ENCODE measurements around the gene BABAM2. TPM values are rescaled to one million over a fixed set of nuclear protein-coding genes. Genes with fewer than 3 reads are reported as not detected.

BABAM2 gene
- total and polyA plus RNA-seq, 9 of the 15 experiments (the other 6 are each of a cell fraction or from before 2014, with no cell fraction given) = 10.9 to 37.4 (median 25.6) TPM

DNA sequence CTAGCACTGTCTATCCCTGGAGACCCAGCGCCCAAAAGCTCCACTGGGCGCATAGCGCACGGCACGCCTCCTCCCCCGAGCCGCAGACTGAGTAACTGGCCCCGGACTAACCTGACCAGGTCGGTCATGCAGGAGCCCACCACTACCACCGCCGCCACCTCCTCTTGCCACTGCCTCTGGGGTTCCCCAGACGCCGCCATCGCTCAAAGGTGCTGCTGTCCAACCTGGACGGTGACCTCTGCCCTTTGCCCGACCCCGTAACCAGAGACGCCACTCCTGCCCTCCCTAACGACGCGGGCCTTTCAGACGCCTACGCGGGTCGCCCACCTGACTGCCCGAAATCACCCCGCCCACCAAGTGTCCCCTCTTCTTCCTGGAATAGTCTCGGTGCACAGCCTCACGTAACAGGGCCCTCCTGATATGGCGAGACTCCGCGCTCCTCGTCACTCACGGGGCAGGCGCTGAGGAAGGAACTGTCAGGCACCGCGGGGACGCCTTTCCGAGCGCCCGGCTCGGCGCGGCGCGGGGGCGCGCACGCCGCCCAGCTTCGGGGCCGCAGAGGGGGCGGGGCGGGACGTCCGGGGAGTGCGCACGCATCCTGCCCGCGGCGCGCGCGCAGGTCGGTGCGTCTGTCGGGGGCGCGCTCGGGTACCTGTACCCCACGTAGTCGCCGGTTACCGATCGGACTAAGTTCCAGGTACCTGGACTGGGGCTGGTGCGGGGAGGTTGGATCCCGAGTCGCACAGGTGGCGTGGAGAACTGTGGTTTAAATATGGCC, at the start of gene BABAM2, which contains the start of gene RBKS (continued):
- TF ChIP-seq RB1 (IDR thresholded peaks at IDR 0.05; ENCODE audit: low read depth) (peak; percentile 80), MEF2D (tag; conservative IDR thresholded peaks at IDR 0.05; ENCODE audit: low read depth) (0 out of 2 replicates have a peak, but pooled peaks have one; percentile 15), SMARCB1 (IDR thresholded peaks at IDR 0.05; ENCODE audit: insufficient read length, low read depth) (no peak), CBX1 (IDR thresholded peaks at IDR 0.05; ENCODE audit: low read depth) (no peak; the same call in 1 of the 2 replicates), NFRKB (IDR thresholded peaks at IDR 0.05; ENCODE audit: low read depth) (no peak), ZNF311 (CRISPR knock-in tag; IDR thresholded peaks at IDR 0.05) (no peak), ZNF347 (CRISPR knock-in tag; IDR thresholded peaks at IDR 0.05; ENCODE audit: low read depth) (no peak), NEUROD1 (IDR thresholded peaks at IDR 0.05; ENCODE audit: borderline replicate concordance, low read depth, low read length, partially characterized antibody) (peak; percentile 76), MXI1 (IDR thresholded peaks at IDR 0.05; ENCODE audit: low read depth, low read length) (0 out of 2 replicates have a peak, but pooled peaks have one; percentile 26), MTA1 (IDR thresholded peaks at IDR 0.05; ENCODE audit: borderline replicate concordance) (0 out of 2 replicates have a peak, but pooled peaks have one; percentile 55), SP2 (IDR thresholded peaks at IDR 0.05; ENCODE audit: extremely low read depth, low read depth, low read length, poor library complexity, severe bottlenecking) (no peak), XRCC5 (IDR thresholded peaks at IDR 0.05; ENCODE audit: low read depth, low read length) (peak; percentile 32; the same call in 1 of the 2 replicates), DIDO1 (tag; IDR thresholded peaks at IDR 0.05; ENCODE audit: low read depth) (peak; percentile 60; the same call in 1 of the 2 replicates), ELF2 (CRISPR knock-in tag; IDR thresholded peaks at IDR 0.05) (no peak; the same call in 1 of the 2 replicates), HSF4 (CRISPR knock-in tag; IDR thresholded peaks at IDR 0.05; ENCODE audit: borderline replicate concordance) (no peak), LCOR (CRISPR knock-in tag; IDR thresholded peaks at IDR 0.05) (peak; percentile 85), SRF (CRISPR knock-in tag; IDR thresholded peaks at IDR 0.05) (peak in 1 of 2 experiments; percentile 50; a peak in 1 of 4 replicates), EGR1 (conservative IDR thresholded peaks at IDR 0.05) (peak; percentile 100)
- TF ChIP-seq, protein P1, sequence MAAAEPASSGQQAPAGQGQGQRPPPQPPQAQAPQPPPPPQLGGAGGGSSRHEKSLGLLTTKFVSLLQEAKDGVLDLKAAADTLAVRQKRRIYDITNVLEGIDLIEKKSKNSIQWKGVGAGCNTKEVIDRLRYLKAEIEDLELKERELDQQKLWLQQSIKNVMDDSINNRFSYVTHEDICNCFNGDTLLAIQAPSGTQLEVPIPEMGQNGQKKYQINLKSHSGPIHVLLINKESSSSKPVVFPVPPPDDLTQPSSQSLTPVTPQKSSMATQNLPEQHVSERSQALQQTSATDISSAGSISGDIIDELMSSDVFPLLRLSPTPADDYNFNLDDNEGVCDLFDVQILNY (CRISPR knock-in tag; IDR thresholded peaks at IDR 0.05) = no peak
- TF ChIP-seq, protein P2, sequence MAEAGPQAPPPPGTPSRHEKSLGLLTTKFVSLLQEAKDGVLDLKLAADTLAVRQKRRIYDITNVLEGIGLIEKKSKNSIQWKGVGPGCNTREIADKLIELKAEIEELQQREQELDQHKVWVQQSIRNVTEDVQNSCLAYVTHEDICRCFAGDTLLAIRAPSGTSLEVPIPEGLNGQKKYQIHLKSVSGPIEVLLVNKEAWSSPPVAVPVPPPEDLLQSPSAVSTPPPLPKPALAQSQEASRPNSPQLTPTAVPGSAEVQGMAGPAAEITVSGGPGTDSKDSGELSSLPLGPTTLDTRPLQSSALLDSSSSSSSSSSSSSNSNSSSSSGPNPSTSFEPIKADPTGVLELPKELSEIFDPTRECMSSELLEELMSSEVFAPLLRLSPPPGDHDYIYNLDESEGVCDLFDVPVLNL (CRISPR knock-in tag; IDR thresholded peaks at IDR 0.05; ENCODE audit: low read depth) = 0 out of 2 replicates have a peak, but pooled peaks have one; percentile 38
- TF ChIP-seq, protein P3, sequence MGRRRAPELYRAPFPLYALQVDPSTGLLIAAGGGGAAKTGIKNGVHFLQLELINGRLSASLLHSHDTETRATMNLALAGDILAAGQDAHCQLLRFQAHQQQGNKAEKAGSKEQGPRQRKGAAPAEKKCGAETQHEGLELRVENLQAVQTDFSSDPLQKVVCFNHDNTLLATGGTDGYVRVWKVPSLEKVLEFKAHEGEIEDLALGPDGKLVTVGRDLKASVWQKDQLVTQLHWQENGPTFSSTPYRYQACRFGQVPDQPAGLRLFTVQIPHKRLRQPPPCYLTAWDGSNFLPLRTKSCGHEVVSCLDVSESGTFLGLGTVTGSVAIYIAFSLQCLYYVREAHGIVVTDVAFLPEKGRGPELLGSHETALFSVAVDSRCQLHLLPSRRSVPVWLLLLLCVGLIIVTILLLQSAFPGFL (CRISPR knock-in tag; IDR thresholded peaks at IDR 0.05) = 0 out of 2 replicates have a peak, but pooled peaks have one; percentile 57
- TF ChIP-seq, protein P4, sequence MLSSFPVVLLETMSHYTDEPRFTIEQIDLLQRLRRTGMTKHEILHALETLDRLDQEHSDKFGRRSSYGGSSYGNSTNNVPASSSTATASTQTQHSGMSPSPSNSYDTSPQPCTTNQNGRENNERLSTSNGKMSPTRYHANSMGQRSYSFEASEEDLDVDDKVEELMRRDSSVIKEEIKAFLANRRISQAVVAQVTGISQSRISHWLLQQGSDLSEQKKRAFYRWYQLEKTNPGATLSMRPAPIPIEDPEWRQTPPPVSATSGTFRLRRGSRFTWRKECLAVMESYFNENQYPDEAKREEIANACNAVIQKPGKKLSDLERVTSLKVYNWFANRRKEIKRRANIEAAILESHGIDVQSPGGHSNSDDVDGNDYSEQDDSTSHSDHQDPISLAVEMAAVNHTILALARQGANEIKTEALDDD (IDR thresholded peaks at IDR 0.05) = peak; percentile 57; the same call in 1 of the 2 replicates
- TF ChIP-seq, protein P5, sequence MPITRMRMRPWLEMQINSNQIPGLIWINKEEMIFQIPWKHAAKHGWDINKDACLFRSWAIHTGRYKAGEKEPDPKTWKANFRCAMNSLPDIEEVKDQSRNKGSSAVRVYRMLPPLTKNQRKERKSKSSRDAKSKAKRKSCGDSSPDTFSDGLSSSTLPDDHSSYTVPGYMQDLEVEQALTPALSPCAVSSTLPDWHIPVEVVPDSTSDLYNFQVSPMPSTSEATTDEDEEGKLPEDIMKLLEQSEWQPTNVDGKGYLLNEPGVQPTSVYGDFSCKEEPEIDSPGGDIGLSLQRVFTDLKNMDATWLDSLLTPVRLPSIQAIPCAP (CRISPR knock-in tag; IDR thresholded peaks at IDR 0.05; ENCODE audit: borderline replicate concordance) = no peak
